ENCODE results near the gene SORCS2. TPM values are rescaled to one million over a fixed set of nuclear protein-coding genes. Genes with fewer than 3 reads are reported as not detected.

SORCS2 gene
- polyA plus RNA-seq, 1 of the 3 experiments (the other 2 are of a cell fraction) = 1.6 TPM

GRCh38 chr4:7738458-7739076 lies 546.2 kb downstream of the SORCS2 start:
- Histone ChIP-seq H3F3A (replicated peaks; ENCODE audit: insufficient read depth) (no peaks in the 10 kb centered on the region), H3K27ac (ENCODE audit: low read depth in 2 of 2, low read length in 1 of 2) (no peak overlapping the region), H3K4me2 (no peak overlapping the region), H3K4me3 (ENCODE audit: low read depth in 2 of 2, low read length in 1 of 2) (no peak overlapping the region), H3K27me3 (ENCODE audit: insufficient read depth) (no peaks in the 10 kb centered on the region), H3K4me1 (ENCODE audit: control insufficient read depth in 1 of 2, insufficient read depth in 2 of 2, low read depth in 1 of 2, low read length in 1 of 2) (peaks cover 0 to 3% of the 10 kb centered on the region in 2 experiments; a peak in 1 of 4 replicates), H3K9me2 (no peaks in the 10 kb centered on the region), H3K36me3 (replicated peaks in 1 of 2; ENCODE audit: control insufficient read depth in 1 of 2, insufficient read depth in 2 of 2, low read length in 1 of 2) (no peaks in the 10 kb centered on the region), H3K79me2 (ENCODE audit: insufficient read depth) (no peaks in the 10 kb centered on the region), H3K9me3 (no peaks in the 10 kb centered on the region), H4K20me1 (ENCODE audit: insufficient read depth) (no peaks in the 10 kb centered on the region), H2AFZ (ENCODE audit: low read depth) (no peak overlapping the region), H3K9ac (no peak overlapping the region)
- ChIA-PET CTCF (no interaction called here), POLR2A (no interaction called here)
- 94% methylated on average over 26 of the region's 32 CpGs for WGBS (ENCODE audit: low lambda C conversion rate)
- TF ChIP-seq CHD2 (IDR thresholded peaks at IDR 0.05; ENCODE audit: low read length, partially characterized antibody) (no peak), REST (IDR thresholded peaks at IDR 0.05; ENCODE audit: low read depth, low read length) (no peak), SIN3A (IDR thresholded peaks at IDR 0.05; ENCODE audit: borderline replicate concordance, low read depth, low read length) (no peak), RFX5 (IDR thresholded peaks at IDR 0.05; ENCODE audit: low read length) (no peak)
- TF ChIP-seq, protein P1, sequence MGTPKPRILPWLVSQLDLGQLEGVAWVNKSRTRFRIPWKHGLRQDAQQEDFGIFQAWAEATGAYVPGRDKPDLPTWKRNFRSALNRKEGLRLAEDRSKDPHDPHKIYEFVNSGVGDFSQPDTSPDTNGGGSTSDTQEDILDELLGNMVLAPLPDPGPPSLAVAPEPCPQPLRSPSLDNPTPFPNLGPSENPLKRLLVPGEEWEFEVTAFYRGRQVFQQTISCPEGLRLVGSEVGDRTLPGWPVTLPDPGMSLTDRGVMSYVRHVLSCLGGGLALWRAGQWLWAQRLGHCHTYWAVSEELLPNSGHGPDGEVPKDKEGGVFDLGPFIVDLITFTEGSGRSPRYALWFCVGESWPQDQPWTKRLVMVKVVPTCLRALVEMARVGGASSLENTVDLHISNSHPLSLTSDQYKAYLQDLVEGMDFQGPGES (IDR thresholded peaks at IDR 0.05; ENCODE audit: low read depth, low read length) = no peak
- DNase-seq = no peak

GRCh38 chr4:7739077-7739917 lies 547.0 kb downstream of the SORCS2 start:
- ChIA-PET CTCF (no interaction called here), POLR2A (no interaction called here)
- Histone ChIP-seq H2AFZ (ENCODE audit: low read depth) (no peak overlapping the region), H3K4me1 (ENCODE audit: control insufficient read depth in 1 of 2, insufficient read depth in 2 of 2, low read depth in 1 of 2, low read length in 1 of 2) (peaks cover 0 to 9% of the 10 kb centered on the region in 2 experiments; a peak in 1 of 4 replicates), H3K9ac (no peak overlapping the region), H3K4me2 (no peak overlapping the region), H3K4me3 (ENCODE audit: low read depth in 2 of 2, low read length in 1 of 2) (no peak overlapping the region), H3F3A (replicated peaks; ENCODE audit: insufficient read depth) (no peaks in the 10 kb centered on the region), H3K9me2 (no peaks in the 10 kb centered on the region), H3K27me3 (ENCODE audit: insufficient read depth) (no peaks in the 10 kb centered on the region), H3K36me3 (replicated peaks in 1 of 2; ENCODE audit: control insufficient read depth in 1 of 2, insufficient read depth in 2 of 2, low read length in 1 of 2) (peaks cover 0 to 5% of the 10 kb centered on the region in 2 experiments), H3K79me2 (ENCODE audit: insufficient read depth) (no peaks in the 10 kb centered on the region), H4K20me1 (ENCODE audit: insufficient read depth) (no peaks in the 10 kb centered on the region), H3K27ac (ENCODE audit: low read depth in 2 of 2, low read length in 1 of 2) (no peak overlapping the region), H3K9me3 (no peaks in the 10 kb centered on the region)
- no peak for DNase-seq
- TF ChIP-seq TEAD4 (IDR thresholded peaks at IDR 0.05; ENCODE audit: borderline replicate concordance, insufficient read depth) (no peak), NFIC (IDR thresholded peaks at IDR 0.05; ENCODE audit: borderline replicate concordance) (no peak), CHD2 (IDR thresholded peaks at IDR 0.05; ENCODE audit: low read length, partially characterized antibody) (no peak), NRF1 (IDR thresholded peaks at IDR 0.05; ENCODE audit: low read depth, low read length) (no peak), FOXM1 (IDR thresholded peaks at IDR 0.05; ENCODE audit: low read depth) (no peak), ELF1 (IDR thresholded peaks at IDR 0.05) (no peak), FOSL2 (IDR thresholded peaks at IDR 0.05; ENCODE audit: borderline replicate concordance, low read depth) (no peak), JUND (IDR thresholded peaks at IDR 0.05) (no peak)
- TF ChIP-seq, protein P2, sequence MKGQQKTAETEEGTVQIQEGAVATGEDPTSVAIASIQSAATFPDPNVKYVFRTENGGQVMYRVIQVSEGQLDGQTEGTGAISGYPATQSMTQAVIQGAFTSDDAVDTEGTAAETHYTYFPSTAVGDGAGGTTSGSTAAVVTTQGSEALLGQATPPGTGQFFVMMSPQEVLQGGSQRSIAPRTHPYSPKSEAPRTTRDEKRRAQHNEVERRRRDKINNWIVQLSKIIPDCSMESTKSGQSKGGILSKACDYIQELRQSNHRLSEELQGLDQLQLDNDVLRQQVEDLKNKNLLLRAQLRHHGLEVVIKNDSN (IDR thresholded peaks at IDR 0.05; ENCODE audit: borderline replicate concordance, low read depth) = no peak
- 93% methylated on average over 26 of the region's 37 CpGs for WGBS (ENCODE audit: low lambda C conversion rate)

Measured in SK-N-SH (cell line).